Measurements from ENCODE around the gene MCU.
"Not testable (repeated sequence)": the region's sequence is repeated elsewhere in the genome, so short reads cannot be mapped to it uniquely, and the experiment has no call there.

GRCh38 chr10:72903941-72904446 is 212.1 kb downstream of the MCU start:
- not testable (repeated sequence) for TF ChIP-seq CTCF (IDR thresholded peaks at IDR 0.05 in 2 of 3, conservative IDR thresholded peaks at IDR 0.05 in 1 of 3; ENCODE audit: control insufficient read depth in 2 of 3, extremely low read depth in 1 of 3, insufficient read depth in 1 of 3, low read depth in 3 of 3, low read length in 3 of 3); FOXM1 (IDR thresholded peaks at IDR 0.05; ENCODE audit: low read depth, low read length)

All from GM12878 (cell line).